ENCODE data around the gene TGFBR3. TPM values are rescaled to one million over a fixed set of nuclear protein-coding genes. Genes with fewer than 3 reads are reported as not detected.

TGFBR3 gene
- total and polyA plus RNA-seq, 2 of the 13 experiments (the other 11 are each of a cell fraction or from before 2014, with no cell fraction given): 76.5 to 195 TPM

- TF ChIP-seq TRAFD1 (CRISPR knock-in tag; IDR thresholded peaks at IDR 0.05; ENCODE audit: borderline replicate concordance) (no peak), GATA4 (IDR thresholded peaks at IDR 0.05; ENCODE audit: borderline replicate concordance, low read depth) (no peak), ZNF138 (CRISPR knock-in tag; IDR thresholded peaks at IDR 0.05; ENCODE audit: low read depth) (no peak), ELF1 (CRISPR knock-in tag; IDR thresholded peaks at IDR 0.05) (no peak), TOPORS (CRISPR knock-in tag; IDR thresholded peaks at IDR 0.05) (no peak), MIER2 (CRISPR knock-in tag; IDR thresholded peaks at IDR 0.05) (no peak), ONECUT2 (CRISPR knock-in tag; IDR thresholded peaks at IDR 0.05) (no peak), ZNF333 (CRISPR knock-in tag; IDR thresholded peaks at IDR 0.05; ENCODE audit: borderline replicate concordance) (0 out of 2 replicates have a peak, but pooled peaks have one; percentile 13), ASH2L (IDR thresholded peaks at IDR 0.05; ENCODE audit: insufficient read length, low read depth, low read length) (peak; percentile 13), TAF15 (IDR thresholded peaks at IDR 0.05; ENCODE audit: low read depth, low read length, poor library complexity, severe bottlenecking) (peak; percentile 38), ZFY (CRISPR knock-in tag; IDR thresholded peaks at IDR 0.05) (no peak), ZBTB8A (CRISPR knock-in tag; IDR thresholded peaks at IDR 0.05; ENCODE audit: borderline replicate concordance, low read depth) (peak; percentile 10; the same call in 1 of the 2 replicates), CAMTA2 (CRISPR knock-in tag; IDR thresholded peaks at IDR 0.05; ENCODE audit: borderline replicate concordance) (no peak), ZHX1 (CRISPR knock-in tag; IDR thresholded peaks at IDR 0.05; ENCODE audit: low read depth) (no peak), GMEB2 (CRISPR knock-in tag; IDR thresholded peaks at IDR 0.05; ENCODE audit: low read depth) (no peak), DNMT3B (CRISPR knock-in tag; conservative IDR thresholded peaks at IDR 0.05) (no peak), ZNF382 (CRISPR knock-in tag; IDR thresholded peaks at IDR 0.05; ENCODE audit: borderline replicate concordance) (no peak), PHF8 (CRISPR knock-in tag; IDR thresholded peaks at IDR 0.05) (peak; percentile 11; the same call in 1 of the 2 replicates), ZGPAT (CRISPR knock-in tag; IDR thresholded peaks at IDR 0.05) (no peak), HINFP (CRISPR knock-in tag; IDR thresholded peaks at IDR 0.05; ENCODE audit: low read depth) (no peak)
Measured at GRCh38 chr1:91885213-91885715, 687 bp downstream of the TGFBR3 start (continued).
